Measurements from ENCODE around the gene RS1. TPM values are rescaled to one million over a fixed set of nuclear protein-coding genes. Genes with fewer than 3 reads are reported as not detected.

RS1 gene
- total and polyA plus RNA-seq, 2 of the 4 experiments (the other 2 are of a cell fraction): not detected

- Histone ChIP-seq H2AK5ac (ENCODE audit: low read depth, low read length) (no peak overlapping the region), H3K4ac (ENCODE audit: low read depth, low read length) (no peak overlapping the region), H3K18ac (ENCODE audit: low read depth, low read length) (no peak overlapping the region), H3K14ac (replicated peaks; ENCODE audit: low read depth, low read length) (no peak overlapping the region), H3K4me1 (ENCODE audit: control insufficient read depth, insufficient read depth, low read length) (no peaks in the 10 kb centered on the region), H4K8ac (ENCODE audit: low read depth in 2 of 2, low read length in 2 of 2) (no peak overlapping the region), H2BK15ac (ENCODE audit: low read depth, low read length) (no peak overlapping the region), H3K4me2 (ENCODE audit: low read depth, low read length) (no peak overlapping the region), H4K20me1 (ENCODE audit: insufficient read depth, low read length) (no peaks in the 10 kb centered on the region), H3K36me3 (ENCODE audit: control insufficient read depth, insufficient read depth, low read length) (no peaks in the 10 kb centered on the region), H4K5ac (ENCODE audit: low read depth, low read length) (no peak overlapping the region), H4K91ac (ENCODE audit: insufficient read depth, low read depth, low read length) (no peak overlapping the region), H3K79me1 (ENCODE audit: low read depth in 1 of 2, low read length in 2 of 2) (no peaks in the 10 kb centered on the region), H3K9me1 (ENCODE audit: insufficient read depth, low read length) (no peaks in the 10 kb centered on the region), H2BK120ac (ENCODE audit: low read depth, low read length) (no peak overlapping the region), H2BK20ac (ENCODE audit: low read depth, low read length) (no peak overlapping the region), H2BK5ac (ENCODE audit: low read depth, low read length, poor library complexity, severe bottlenecking) (no peak overlapping the region), H3K9me3 (ENCODE audit: control insufficient read depth, insufficient read depth, low read length) (no peaks in the 10 kb centered on the region), H3K4me3 (ENCODE audit: insufficient read depth, low read depth, low read length) (no peak overlapping the region), H3K23ac (ENCODE audit: low read depth, low read length) (no peak overlapping the region), H3K9ac (ENCODE audit: low read depth, low read length) (no peak overlapping the region), H3K27me3 (ENCODE audit: control insufficient read depth, insufficient read depth, low read length) (no peaks in the 10 kb centered on the region), H2AFZ (replicated peaks; ENCODE audit: low read length, poor library complexity) (peak overlapping the region; percentile 29), H2AK9ac (replicated peaks; ENCODE audit: low read depth, low read length, poor library complexity) (no peak overlapping the region), H3K56ac (ENCODE audit: extremely low read depth, insufficient read depth, low read length) (no peak overlapping the region), H3K27ac (ENCODE audit: insufficient read depth, low read length) (no peak overlapping the region)
- BruUV-seq (replicated peaks): no TSS peak
- no peak for TF ChIP-seq USF2 (IDR thresholded peaks at IDR 0.05; ENCODE audit: low read depth, low read length)
- no peak for TF ChIP-seq POLR2A (IDR thresholded peaks at IDR 0.05; ENCODE audit: low read depth, low read length)
- no peak for TF ChIP-seq CTCF (conservative IDR thresholded peaks at IDR 0.05; ENCODE audit: low read depth, low read length)
- no peak for TF ChIP-seq BHLHE40 (IDR thresholded peaks at IDR 0.05; ENCODE audit: low read depth, low read length)
- TF ChIP-seq RFX5 (IDR thresholded peaks at IDR 0.05; ENCODE audit: low read depth, low read length): no peak
- no peak for TF ChIP-seq MXI1 (IDR thresholded peaks at IDR 0.05; ENCODE audit: borderline replicate concordance, low read depth, low read length)
- no peak for TF ChIP-seq CHD1 (IDR thresholded peaks at IDR 0.05; ENCODE audit: low read depth, low read length)
- TF ChIP-seq SMC3 (IDR thresholded peaks at IDR 0.05; ENCODE audit: low read depth, low read length): no peak
- TF ChIP-seq MAZ (IDR thresholded peaks at IDR 0.05; ENCODE audit: borderline replicate concordance, low read depth, low read length): no peak
- no peak for TF ChIP-seq RCOR1 (IDR thresholded peaks at IDR 0.05; ENCODE audit: insufficient replicate concordance, low read length)
- no peak for TF ChIP-seq FOS (IDR thresholded peaks at IDR 0.05; ENCODE audit: low read depth, low read length)
- TF ChIP-seq RAD21 (IDR thresholded peaks at IDR 0.05; ENCODE audit: low read length): no peak
- TF ChIP-seq MAFK (IDR thresholded peaks at IDR 0.05; ENCODE audit: low read depth, low read length): no peak
- TF ChIP-seq, protein P1, sequence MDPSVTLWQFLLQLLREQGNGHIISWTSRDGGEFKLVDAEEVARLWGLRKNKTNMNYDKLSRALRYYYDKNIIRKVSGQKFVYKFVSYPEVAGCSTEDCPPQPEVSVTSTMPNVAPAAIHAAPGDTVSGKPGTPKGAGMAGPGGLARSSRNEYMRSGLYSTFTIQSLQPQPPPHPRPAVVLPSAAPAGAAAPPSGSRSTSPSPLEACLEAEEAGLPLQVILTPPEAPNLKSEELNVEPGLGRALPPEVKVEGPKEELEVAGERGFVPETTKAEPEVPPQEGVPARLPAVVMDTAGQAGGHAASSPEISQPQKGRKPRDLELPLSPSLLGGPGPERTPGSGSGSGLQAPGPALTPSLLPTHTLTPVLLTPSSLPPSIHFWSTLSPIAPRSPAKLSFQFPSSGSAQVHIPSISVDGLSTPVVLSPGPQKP (IDR thresholded peaks at IDR 0.05; ENCODE audit: borderline replicate concordance, low read depth, low read length): no peak
- no peak for TF ChIP-seq NFE2L2 (IDR thresholded peaks at IDR 0.05; ENCODE audit: low read depth, low read length)
- no peak for TF ChIP-seq CEBPB (IDR thresholded peaks at IDR 0.05; ENCODE audit: low read depth, low read length)
- ATAC-seq (ENCODE audit: low read depth): no peak
- in situ Hi-C loops (cut with MboI; ENCODE audit: low sequenced_read_pairs): no loop called here
- dilution Hi-C loops (cut with HindIII; ENCODE audit: low sequenced_read_pairs, unreplicated experiment): no loop called here
- no peak for DNase-seq
- 93% methylated on average over 3 of the region's 15 CpGs; no CpG with 5 or more reads in 1 of the 2 experiments for WGBS, 2 experiments (ENCODE audit: extremely low coverage in 2 of 2, insufficient read length in 1 of 2)
- intact Hi-C loops (cut with micrococcal nuclease): no loop called here
- ChIA-PET POLR2A (ENCODE audit: unreplicated experiment) (no interaction called here), CTCF (no interaction called here)
Observed at GRCh38 chrX:18666614-18667013, 5.3 kb downstream of the RS1 start.

Data from IMR-90 (cell line).